Measurements from ENCODE around the gene CIROP. TPM values are rescaled to one million over a fixed set of nuclear protein-coding genes. Genes with fewer than 3 reads are reported as not detected.

The CIROP gene
- polyA plus RNA-seq, 1 experiment: 0.07 TPM

- CTCF ChIA-PET: interaction anchor here (1.4 to 12.0 kb wide), 3 partner anchors 14 to 67 kb away, joined by 7 to 262 read pairs (median 21); no protein-coding TSS in a partner anchor
- no peak overlapping the region for H3K27ac ChIP-seq (ENCODE audit: low read depth, low read length)
- DNase-seq (ENCODE audit: low read depth, low spot score): no peak
- no peaks in the 10 kb centered on the region for H3K27me3 ChIP-seq (ENCODE audit: control insufficient read depth, insufficient read depth, low read length)
- no peak overlapping the region for H3K4me3 ChIP-seq (ENCODE audit: low read depth, low read length)
- POLR2A ChIA-PET: no interaction called here
- no peak for TF ChIP-seq CTCF (IDR thresholded peaks at IDR 0.05; ENCODE audit: low read depth, low read length)
- no peaks in the 10 kb centered on the region for H3K9me3 ChIP-seq (ENCODE audit: control insufficient read depth, insufficient read depth, low read length)
Measured at GRCh38 chr14:23054000-23054811, 50.6 kb downstream of the CIROP start.

- H3K27me3 ChIP-seq (ENCODE audit: control insufficient read depth, insufficient read depth, low read length): no peaks in the 10 kb centered on the region
- H3K27ac ChIP-seq (ENCODE audit: low read depth, low read length): no peak overlapping the region
- no peak for TF ChIP-seq CTCF (IDR thresholded peaks at IDR 0.05; ENCODE audit: low read depth, low read length)
- peaks cover under 1% of the 10 kb centered on the region; the same call in 1 of the 2 replicates for H3K9me3 ChIP-seq (ENCODE audit: control insufficient read depth, insufficient read depth, low read length)
- DNase-seq (ENCODE audit: low read depth, low spot score): no peak
- no peak overlapping the region for H3K4me3 ChIP-seq (ENCODE audit: low read depth, low read length)
- CTCF ChIA-PET: interaction anchor here (12.0 kb wide), 1 partner anchor 67 kb away, joined by 262 read pairs; no protein-coding TSS in a partner anchor
- POLR2A ChIA-PET: no interaction called here
Measured at GRCh38 chr14:23053426-23053825, 51.4 kb downstream of the CIROP start.

DNA sequence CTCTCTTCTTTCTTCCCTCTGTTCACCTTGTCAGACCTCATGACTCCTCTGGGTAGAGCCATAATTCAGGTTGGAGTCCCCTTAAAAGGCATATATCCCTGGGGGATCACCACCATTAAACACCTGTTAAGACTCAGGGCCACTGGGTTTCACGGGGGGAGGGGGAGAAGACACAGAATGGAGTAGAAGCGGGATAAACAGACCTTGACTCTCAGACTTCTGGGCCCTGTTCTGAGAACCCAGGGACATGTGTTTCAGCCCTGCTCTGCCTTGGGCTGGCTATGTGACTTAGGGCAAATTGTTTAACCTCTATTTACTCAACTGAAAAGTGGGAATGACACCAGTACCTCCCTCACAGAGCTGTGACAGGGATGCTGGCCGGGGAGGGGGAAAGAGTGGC, 52.1 kb downstream of the CIROP start:
- no peaks in the 10 kb centered on the region for H3K27me3 ChIP-seq (ENCODE audit: control insufficient read depth, insufficient read depth, low read length)
- DNase-seq (ENCODE audit: low read depth, low spot score): no peak
- POLR2A ChIA-PET: interaction anchor here (0.6 to 1.1 kb wide), 2 partner anchors 23 to 46 kb away, joined by 3 read pairs; no protein-coding TSS in a partner anchor
- H3K27ac ChIP-seq (ENCODE audit: low read depth, low read length): no peak overlapping the region
- peaks cover 3% of the 10 kb centered on the region; the same call in 1 of the 2 replicates for H3K9me3 ChIP-seq (ENCODE audit: control insufficient read depth, insufficient read depth, low read length)
- H3K4me3 ChIP-seq (ENCODE audit: low read depth, low read length): no peak overlapping the region
- no peak for TF ChIP-seq CTCF (IDR thresholded peaks at IDR 0.05; ENCODE audit: low read depth, low read length)
- CTCF ChIA-PET: interaction anchor here (2.4 to 12.0 kb wide), 2 partner anchors 16 to 66 kb away, joined by 9 to 262 read pairs; no protein-coding TSS in a partner anchor

GRCh38 chr14:23052182-23052623, 52.6 kb downstream of the CIROP start:
- H3K4me3 ChIP-seq (ENCODE audit: low read depth, low read length): no peak overlapping the region
- no peaks in the 10 kb centered on the region for H3K27me3 ChIP-seq (ENCODE audit: control insufficient read depth, insufficient read depth, low read length)
- no peak for DNase-seq (ENCODE audit: low read depth, low spot score)
- no peak overlapping the region for H3K27ac ChIP-seq (ENCODE audit: low read depth, low read length)
- ChIA-PET POLR2A (interaction anchor here (0.6 to 1.1 kb wide), 2 partner anchors 22 to 45 kb away, joined by 3 read pairs; no protein-coding TSS in a partner anchor), CTCF (interaction anchor here (2.4 to 12.0 kb wide), 2 partner anchors 17 to 65 kb away, joined by 9 to 262 read pairs; no protein-coding TSS in a partner anchor)
- H3K9me3 ChIP-seq (ENCODE audit: control insufficient read depth, insufficient read depth, low read length): peaks cover 3% of the 10 kb centered on the region; the same call in 1 of the 2 replicates
- no peak for TF ChIP-seq CTCF (IDR thresholded peaks at IDR 0.05; ENCODE audit: low read depth, low read length)

All from AG04450 (cell line).